GM12864 (cell line): ENCODE data around the gene MAU2.

Experiments
- DNase-seq: peaks from one replicate; pipeline ENCODE4 v3.0.0-alpha.2; 2011; ENCODE audit warnings: low read depth
- H3K4me3 ChIP-seq: 2 replicates; pipeline ENCODE4 v1.5.1; 2011; ENCODE audit warnings: mild to moderate bottlenecking, low read depth, low read length, control low read depth
- CTCF ChIP-seq: IDR thresholded peaks from 2 replicates; pipeline ENCODE4 v1.5.1; 2011; ENCODE audit warnings: low read depth, mild to moderate bottlenecking, moderate library complexity, low read length, control low read depth, inconsistent platforms; ENCODE audit errors: missing control alignments

MAU2 gene

GRCh38 chr19:19336597-19336996, 16.0 kb downstream of the MAU2 start:
- DNase-seq, result no peak
- H3K4me3 ChIP-seq, result no peak overlapping the region
- no peak for TF ChIP-seq CTCF

- no peak for TF ChIP-seq CTCF
- DNase-seq, result no peak
- H3K4me3 ChIP-seq, result no peak overlapping the region
Measured at GRCh38 chr19:19337120-19337519, 16.5 kb downstream of the MAU2 start.

- H3K4me3 ChIP-seq, result no peak overlapping the region
- no peak for DNase-seq
- no peak for TF ChIP-seq CTCF
Measured at GRCh38 chr19:19338082-19338481, 17.5 kb downstream of the MAU2 start.

- no peak for TF ChIP-seq CTCF
- no peak overlapping the region for H3K4me3 ChIP-seq
- DNase-seq, result no peak
Measured at GRCh38 chr19:19341026-19341425, 20.4 kb downstream of the MAU2 start.

GRCh38 chr19:19342086-19343015, 21.7 kb downstream of the MAU2 start:
- H3K4me3 ChIP-seq, result no peak overlapping the region
- peak; percentile 68 for TF ChIP-seq CTCF
- no peak for DNase-seq

GRCh38 chr19:19343016-19343362, 22.4 kb downstream of the MAU2 start:
- TF ChIP-seq CTCF, result no peak
- H3K4me3 ChIP-seq, result no peak overlapping the region
- no peak for DNase-seq

- TF ChIP-seq CTCF, result no peak
- H3K4me3 ChIP-seq, result no peak overlapping the region
- DNase-seq, result no peak
Measured at GRCh38 chr19:19343762-19344161, 23.1 kb downstream of the MAU2 start.
